22Rv1 (cell line): Measurements from ENCODE around the gene CCDC170.

Experiments used
- ZFX ChIP-seq: fragments of 450-650 bp; IDR thresholded peaks from 2 replicates; pipeline ENCODE4 v1.6.1; 2017; ENCODE audit warnings: antibody characterized with exemption, borderline replicate concordance
- TF ChIP-seq, protein P1 (sequence below): fragments of 450-650 bp; IDR thresholded peaks from 2 replicates; pipeline ENCODE4 v1.5.1; 2017; ENCODE audit warnings: mild to moderate bottlenecking

DNA sequence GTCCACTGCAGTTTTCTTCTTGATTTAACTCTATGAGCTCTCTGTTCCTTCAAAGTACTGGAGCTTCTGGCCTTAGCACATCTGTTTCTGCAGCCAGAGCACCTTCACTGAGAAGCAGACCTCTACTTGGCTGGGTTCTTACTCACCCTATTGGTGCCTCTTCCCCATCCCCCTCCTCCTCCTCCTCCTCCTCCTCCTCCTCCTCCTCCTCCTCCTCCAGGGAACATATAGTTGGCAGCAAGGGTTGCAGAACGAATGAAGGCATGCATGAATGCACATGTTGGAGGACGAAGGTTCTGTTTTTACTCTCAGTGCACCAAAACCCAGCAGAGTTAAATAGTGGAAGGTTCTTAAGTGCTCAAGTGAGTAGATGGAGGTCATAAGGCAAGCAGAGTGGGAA lies 172.7 kb downstream of the CCDC170 start:
- TF ChIP-seq, protein P1, sequence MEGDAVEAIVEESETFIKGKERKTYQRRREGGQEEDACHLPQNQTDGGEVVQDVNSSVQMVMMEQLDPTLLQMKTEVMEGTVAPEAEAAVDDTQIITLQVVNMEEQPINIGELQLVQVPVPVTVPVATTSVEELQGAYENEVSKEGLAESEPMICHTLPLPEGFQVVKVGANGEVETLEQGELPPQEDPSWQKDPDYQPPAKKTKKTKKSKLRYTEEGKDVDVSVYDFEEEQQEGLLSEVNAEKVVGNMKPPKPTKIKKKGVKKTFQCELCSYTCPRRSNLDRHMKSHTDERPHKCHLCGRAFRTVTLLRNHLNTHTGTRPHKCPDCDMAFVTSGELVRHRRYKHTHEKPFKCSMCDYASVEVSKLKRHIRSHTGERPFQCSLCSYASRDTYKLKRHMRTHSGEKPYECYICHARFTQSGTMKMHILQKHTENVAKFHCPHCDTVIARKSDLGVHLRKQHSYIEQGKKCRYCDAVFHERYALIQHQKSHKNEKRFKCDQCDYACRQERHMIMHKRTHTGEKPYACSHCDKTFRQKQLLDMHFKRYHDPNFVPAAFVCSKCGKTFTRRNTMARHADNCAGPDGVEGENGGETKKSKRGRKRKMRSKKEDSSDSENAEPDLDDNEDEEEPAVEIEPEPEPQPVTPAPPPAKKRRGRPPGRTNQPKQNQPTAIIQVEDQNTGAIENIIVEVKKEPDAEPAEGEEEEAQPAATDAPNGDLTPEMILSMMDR, result no peak
- TF ChIP-seq ZFX, result no peak
